NCI-H2196 treated with DMSO at 0.1 percent for 48 hours (cell line): Measurements from ENCODE around the gene PRMT6.
"Not testable (repeated sequence)": the region's sequence is repeated elsewhere in the genome, so short reads cannot be mapped to it uniquely, and the experiment has no call there.

Experiments used
- DNase-seq: peaks from one replicate; lab custom pipeline; 2025; ENCODE audit not compliant: unreplicated experiment; lab: John Stamatoyannopoulos, UW

PRMT6 gene

DNA sequence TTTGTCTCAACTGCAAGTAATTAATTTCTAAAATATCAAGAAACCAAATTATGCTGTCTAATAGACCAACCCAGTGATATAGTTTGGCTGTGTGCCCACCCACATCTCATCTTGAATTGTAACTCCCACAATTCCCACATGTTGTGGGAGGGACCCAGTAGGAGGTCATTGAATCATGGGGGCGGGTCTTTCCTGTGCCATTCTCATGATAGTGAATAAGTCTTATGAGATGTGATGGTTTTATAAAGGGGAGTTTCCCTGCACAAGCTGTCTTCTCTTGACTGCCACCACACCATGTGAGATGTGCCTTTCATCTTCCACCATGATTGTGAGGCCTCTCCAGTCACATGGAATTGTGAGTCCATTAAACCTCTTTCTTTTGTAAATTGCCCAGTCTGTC lies 36.9 kb downstream of the PRMT6 start:
- DNase-seq: not testable (repeated sequence)

DNA sequence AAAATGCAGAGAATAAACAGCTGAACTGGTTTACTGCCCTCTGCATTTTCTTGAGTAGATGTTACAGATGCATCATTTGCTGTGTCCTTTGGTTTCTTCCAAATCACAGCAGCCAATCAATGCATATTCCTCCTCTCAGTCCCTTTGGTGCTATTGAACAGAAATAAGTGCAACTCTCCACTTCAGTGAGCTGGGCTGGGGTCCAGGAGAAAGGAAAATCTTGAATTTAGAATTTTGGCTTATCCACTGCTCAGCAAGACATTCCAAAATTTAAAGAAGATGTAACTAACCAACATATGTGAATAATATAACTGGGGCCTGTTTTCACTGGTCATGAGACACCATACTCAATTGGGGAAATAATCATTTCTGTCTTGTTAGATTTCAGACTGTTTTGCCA lies 39.2 kb downstream of the PRMT6 start:
- DNase-seq: no peak

DNA sequence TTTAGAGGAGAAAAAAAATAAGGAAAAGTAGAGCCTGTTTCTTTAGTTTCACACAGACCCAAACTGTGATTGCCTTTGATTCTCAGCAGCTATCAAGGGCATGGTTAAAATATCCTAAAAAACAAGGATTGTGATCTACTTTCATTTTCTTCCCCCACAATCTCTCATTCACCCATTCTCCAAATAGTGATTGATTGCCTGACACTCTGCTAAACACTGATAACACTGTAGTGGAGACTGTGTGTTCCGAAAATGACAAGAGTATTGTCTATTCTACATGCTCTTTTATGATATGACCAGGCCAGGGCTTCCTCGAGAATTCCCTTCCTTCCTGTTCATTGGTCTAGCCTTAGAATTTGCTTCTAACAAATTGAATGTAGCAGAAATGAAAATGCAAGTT lies 40.2 kb downstream of the PRMT6 start:
- DNase-seq: no peak

DNA sequence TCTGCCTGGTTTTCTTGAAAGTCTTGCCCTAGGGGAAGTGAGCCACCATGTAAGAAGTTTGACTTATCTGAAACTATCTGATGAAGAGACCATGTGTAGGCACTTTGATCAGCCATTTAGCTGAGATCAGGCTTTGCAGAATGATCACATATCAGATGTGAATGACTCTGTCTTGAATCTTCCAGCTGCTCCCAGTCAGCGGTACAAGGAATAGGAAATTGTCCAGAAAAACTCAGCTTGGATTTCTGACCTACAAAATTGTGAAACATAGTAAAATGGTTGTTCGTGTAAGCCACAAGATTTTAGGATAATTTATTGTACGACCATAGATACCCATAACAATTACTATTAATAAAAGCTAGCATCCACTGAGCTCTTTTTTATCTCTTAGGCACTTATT lies 42.5 kb downstream of the PRMT6 start:
- no peak for DNase-seq

DNA sequence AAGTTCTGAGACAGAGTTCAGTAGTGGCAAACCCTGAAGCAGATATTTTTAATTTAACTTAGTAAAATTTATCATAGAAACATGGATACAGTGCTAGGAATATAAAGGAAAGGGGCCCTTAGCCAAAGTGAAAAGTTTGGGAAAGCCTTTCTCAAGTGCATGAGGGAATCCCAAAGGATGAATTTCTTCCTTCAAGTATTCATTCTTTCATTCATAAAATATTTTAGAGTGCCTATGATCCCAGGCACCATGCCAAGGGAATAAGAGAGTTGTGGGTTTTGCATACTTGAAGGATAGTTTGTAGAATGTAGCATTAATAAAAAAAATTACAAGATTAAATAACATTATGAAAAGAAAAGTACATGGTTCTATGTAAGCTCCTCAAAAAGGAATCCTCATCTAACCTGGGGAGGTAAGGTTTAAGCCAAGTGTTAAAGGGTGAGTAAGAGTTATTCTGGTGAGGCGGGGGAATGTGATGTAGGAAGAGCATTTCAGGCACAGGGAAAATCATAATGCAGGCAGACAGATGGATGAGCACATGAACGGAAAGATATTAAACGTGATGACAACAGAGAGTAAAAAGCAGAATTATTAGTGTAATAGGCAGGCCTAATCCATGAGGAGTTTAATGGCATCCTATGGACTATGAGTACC lies 44.0 kb downstream of the PRMT6 start:
- DNase-seq: no peak

DNA sequence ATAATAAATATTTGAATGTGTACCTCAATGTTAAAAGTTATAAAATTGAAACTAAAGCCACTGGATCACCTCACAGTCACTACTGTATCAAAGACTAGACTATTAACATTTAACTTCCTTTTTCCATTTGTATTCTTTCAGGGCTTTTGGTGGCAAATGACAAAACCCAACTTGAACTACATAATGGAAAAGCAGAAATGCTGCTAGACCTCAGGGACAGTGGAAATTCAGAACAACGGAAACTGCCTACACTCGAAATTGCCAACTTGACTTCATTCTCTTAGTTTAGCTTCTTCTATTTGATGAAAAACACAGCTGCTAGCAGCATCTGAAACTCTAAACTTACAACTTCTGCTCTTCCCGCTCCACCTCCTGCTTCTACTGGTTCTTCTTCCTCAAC lies 49.4 kb downstream of the PRMT6 start:
- no peak for DNase-seq
